Glomerular endothelial cell (primary cell): ENCODE measurements around the gene ARHGEF12. TPM values are rescaled to one million over a fixed set of nuclear protein-coding genes. Genes with fewer than 3 reads are reported as not detected.
A peak's percentile ranks its signal among the peaks of the same experiment; 100 is the strongest.

Source experiments
- DNase-seq: peaks from one replicate; pipeline ENCODE4 v3.0.0-alpha.2; 2011; ENCODE audit warnings: low read depth, low spot score; ENCODE audit errors: extremely low read depth
- total RNA-seq: library from RNA; depleted of rRNA; stranded (reverse); fragments of >200 nt; gene quantifications from 2 replicates; pipeline ENCODE4 v1.2.3, GENCODE V29; 2015

The ARHGEF12 gene
- total RNA-seq, 1 donor from 2014 or later, result 107 TPM

DNA sequence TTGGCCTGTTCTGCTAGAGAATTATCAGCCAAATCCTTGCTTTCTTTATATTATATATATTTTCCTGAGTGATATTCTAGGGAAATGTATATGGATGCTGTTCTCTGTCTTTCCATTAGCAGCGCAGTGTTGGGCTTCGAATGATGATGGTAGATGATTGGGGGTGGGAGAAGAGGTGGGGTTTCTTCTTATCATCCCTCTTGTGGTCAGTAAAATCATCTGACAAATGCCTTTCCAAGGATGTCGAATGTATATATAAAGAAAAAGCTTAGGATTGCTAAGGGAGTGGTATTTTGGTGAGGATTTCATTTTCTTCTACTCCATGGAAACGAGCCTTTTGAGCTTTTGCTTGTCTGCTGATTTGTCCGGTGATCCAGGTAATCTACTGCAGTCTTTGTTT lies 48.9 kb downstream of the ARHGEF12 start:
- DNase-seq, result no peak

- no peak for DNase-seq
Observed at GRCh38 chr11:120385655-120386054, 49.4 kb downstream of the ARHGEF12 start.

DNA sequence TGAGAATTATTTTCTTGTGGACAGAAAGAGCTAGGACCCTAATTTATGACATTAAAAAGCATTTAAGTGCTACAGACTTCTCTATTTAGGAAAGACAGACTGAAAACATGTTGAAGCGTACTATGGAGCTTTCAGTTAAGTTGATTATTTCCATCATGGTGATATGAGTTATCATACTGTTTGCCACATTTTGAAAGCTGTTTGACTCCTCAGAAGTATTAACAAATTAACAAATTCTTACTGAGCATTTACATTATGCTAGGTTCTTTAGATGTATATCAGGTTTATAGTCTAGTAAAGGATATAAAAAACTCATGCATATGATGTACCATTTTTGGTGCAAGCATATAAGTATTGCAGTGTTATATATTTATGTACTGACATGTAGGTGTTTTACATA lies 50.1 kb downstream of the ARHGEF12 start:
- DNase-seq, result no peak

DNA sequence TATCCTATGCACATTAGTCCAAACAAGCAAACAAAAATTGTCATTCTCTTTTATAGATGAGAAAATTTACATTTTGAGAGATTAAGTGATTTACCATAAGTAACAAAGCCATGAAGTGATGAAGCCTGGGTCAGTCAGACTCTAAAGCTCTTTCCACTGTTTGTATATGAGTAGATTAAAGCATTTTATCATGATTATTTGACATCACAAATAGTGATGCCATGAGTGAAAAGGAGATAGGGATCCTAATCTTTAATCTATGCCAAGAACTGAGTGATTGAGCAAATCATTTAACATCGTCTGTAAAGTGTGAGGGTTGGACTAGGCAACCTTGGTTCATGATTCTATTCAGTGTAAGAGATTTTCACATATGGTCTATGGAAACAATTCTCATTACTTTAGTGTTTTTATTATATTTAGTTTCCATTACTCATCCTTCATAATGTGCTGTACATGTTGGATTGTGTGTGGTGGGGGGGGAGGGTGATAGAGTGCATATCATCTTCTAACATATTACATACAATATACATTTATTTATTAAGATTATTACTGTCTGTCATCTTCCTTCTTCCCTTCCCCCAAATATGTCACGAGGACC lies 50.7 kb downstream of the ARHGEF12 start:
- no peak for DNase-seq

DNA sequence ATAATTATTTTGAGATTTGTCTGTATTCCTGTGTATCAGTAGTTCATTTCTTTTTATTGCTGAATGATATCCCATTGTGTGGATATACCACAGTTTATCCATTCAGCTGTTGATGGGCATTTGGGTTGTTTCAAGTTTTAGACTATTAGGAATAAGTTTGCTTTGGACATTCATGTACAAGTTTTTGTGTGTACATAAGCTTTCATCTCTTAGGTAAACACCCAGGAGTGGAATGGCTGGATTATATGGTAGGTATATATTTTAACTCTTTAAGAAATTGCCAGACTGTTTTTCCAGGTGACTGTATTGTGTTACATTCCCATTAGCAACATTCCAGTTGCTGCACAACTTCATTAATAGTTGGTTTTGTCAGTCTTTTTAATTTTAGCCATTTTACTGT lies 52.0 kb downstream of the ARHGEF12 start:
- DNase-seq, result no peak

- DNase-seq, result no peak
Observed at GRCh38 chr11:120389693-120390584, 53.7 kb downstream of the ARHGEF12 start.

DNA sequence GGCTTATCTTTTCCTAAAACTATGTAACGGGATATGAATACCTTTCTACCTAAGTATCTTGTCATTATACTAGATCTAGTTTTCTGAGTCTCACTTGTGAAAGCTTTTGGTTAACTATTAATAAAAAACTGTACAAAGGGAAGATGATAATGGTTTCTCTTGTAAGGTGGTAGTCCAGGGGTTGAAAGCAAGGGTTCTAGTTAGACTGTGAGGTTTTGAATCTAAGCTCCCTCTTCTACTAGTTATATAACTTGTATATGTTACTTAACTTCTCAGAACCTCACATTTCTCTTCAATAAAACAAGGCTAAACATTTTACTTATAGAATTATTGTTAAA lies 54.3 kb downstream of the ARHGEF12 start:
- no peak for DNase-seq

- no peak for DNase-seq
Observed at GRCh38 chr11:120391292-120391691, 55.1 kb downstream of the ARHGEF12 start.

DNA sequence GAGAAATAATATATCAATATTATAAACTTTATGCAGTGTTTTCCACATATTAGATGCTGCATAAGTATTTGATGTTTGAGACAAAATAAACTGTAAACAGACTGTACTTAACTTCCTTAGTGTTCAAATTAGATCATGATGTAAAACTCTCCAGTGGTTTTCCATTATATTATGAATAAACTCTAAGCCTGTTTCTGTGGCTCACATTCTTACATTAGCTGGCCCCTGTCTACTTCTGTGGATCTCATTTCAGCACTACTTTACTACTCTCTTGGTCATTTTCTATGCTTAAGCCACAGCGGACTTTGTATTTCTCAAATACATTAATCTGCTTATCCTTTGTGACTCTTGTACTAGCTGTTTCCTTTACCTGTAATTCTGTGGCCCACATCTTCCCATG lies 55.6 kb downstream of the ARHGEF12 start:
- no peak for DNase-seq

DNA sequence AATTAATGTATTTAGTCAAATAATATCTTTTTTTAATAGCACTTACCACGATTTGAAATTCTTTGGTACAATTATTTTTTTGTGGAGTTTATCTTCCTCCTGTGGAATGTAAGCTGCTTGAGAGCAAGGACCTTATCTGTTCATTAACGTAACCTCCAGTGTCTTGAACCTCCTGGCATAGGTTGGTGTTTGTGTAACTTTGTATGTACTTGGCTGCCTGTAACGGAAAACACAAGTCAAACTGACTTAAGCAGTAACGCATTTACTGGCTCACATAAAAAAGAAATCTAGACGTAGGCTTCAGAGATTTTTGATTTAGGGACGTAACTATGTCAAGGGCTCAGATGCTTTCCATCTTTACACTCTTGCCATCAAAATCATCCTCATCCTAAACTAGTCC lies 56.1 kb downstream of the ARHGEF12 start:
- no peak for DNase-seq

DNA sequence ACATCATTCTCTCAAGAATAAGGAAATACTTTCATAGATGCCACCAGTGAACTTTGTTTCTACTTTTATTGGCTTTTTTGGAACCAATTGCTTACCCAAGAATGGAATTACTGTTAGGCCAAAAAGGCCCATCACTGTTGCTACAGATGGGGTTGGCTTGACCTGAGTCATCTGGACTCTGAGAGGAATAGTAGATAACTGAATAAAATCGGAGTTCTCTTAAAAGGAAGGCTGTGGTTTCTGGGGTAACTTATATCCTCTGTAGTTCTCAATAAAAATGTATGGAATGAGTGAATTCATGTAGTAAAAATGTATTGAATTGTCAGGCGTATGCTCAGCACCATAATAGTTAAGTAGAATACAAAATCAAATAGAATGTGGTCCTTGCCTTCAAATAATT lies 56.6 kb downstream of the ARHGEF12 start:
- no peak for DNase-seq

GRCh38 chr11:120394119-120394518 lies 57.9 kb downstream of the ARHGEF12 start:
- DNase-seq, result no peak

DNA sequence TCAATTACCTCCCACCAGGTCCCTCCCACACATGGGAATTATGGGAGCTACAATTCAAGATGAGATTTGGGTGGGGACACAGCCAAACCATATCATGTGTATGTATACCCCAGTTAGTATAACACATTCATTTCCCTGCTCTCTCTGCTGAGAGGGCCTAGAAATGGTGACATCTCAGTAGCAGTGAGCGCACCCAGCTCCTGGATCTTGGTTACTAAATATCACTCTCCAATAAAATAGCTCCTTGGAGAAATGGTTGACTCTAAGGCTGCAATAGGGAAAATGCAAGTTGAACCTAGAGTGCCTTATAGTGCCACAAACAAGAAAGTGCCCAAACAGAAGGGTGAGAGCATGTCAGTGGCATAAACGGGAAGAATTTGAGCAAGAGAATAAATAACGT lies 59.6 kb downstream of the ARHGEF12 start:
- DNase-seq, result no peak

DNA sequence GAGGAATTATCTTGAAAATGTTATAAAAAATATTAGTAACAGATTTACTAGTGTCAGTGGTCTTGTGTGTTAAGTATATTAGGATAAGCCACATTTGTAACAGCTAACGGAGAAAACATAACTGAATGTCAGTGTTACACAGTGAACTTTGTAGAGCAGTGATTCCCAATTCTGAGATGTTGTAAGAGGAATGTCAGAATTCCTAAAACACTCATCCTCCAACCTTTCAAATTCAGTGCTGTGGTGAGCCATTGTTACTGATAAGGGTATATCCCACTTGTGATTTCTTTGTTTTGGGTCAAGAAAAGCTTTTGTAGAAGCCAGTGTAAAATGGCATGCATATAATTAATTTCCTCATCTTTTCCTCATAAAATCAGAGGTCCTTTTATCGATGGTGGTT lies 61.9 kb downstream of the ARHGEF12 start:
- DNase-seq, result no peak

- no peak for DNase-seq
Observed at GRCh38 chr11:120399307-120399706, 63.1 kb downstream of the ARHGEF12 start.

DNA sequence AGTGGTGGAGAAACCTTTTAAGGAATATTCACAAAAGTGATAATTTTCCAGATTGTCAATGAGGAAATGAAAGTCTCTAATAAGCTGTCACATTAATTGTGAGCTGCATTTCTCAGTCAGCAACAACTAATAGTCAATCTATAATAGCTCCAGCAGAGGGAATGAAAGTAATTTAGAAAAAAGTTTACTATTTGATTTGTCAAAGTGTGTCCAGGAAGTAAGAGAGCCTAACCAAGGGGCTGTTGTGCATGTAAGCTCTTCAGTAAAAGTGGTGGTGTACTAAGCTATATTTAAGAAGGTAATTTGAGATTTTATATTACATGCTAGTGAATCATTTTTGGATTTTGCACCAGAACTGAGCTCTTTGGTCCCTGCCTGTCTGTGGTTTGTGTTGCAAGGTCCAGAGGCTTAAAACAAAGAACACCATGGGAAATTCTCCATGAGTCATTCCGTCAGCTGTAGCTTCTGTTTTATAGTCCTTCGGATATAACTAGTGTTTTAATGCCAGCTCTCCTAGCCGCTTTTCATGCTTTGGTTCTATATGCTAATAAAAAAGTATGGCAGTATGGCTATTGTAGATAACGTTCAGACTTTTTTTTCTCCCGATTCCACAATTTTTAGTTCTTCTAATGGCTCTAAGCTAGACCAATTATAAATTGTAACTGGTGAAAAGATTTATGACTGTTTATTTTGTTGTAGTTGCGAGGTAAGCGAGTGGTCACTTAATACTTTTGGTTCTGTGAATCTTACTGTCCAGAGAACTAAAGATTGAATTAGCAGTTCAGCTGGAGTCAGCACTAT lies 64.6 kb downstream of the ARHGEF12 start:
- peak; percentile 85 for DNase-seq

DNA sequence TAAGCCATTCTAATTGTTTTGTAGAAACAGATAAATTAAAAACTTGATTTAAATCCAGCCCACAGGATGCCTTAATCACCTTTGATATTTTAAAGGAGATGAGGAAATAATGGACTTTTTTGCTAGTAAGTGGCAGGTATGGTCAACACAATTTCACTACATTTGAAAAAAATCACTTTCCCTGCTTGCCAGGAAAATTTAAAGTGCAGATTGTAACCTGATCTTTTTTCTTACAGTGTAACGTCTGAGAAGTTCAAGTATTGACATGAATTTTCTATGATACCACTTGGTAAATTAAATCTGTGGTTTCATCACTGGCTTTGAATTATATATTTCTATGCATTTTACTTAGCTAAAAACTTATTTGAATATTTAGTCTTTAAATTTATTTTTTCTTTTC lies 65.3 kb downstream of the ARHGEF12 start:
- no peak for DNase-seq

GRCh38 chr11:120403966-120404365 lies 67.8 kb downstream of the ARHGEF12 start:
- DNase-seq, result no peak

GRCh38 chr11:120404495-120404894 lies 68.3 kb downstream of the ARHGEF12 start:
- peak; percentile 68 for DNase-seq

DNA sequence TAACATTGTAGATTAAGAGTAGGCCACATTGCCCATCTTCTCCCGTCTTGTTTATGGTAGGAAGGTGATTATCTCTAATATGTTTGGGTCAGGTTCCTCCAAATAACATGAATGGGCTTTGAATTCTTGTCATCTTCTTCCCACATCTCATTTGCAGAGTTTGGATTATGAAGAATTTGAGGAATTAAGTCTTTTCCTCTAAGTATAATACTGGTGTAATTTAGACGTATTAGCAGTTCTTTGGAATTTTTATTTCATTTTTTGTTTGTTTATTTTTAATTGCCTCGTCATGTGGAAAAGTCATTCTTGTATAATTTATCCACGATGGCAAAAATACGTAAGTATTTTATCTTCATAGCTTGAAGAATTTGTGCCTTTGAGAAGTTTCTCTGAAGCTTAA lies 73.4 kb downstream of the ARHGEF12 start:
- DNase-seq, result no peak

DNA sequence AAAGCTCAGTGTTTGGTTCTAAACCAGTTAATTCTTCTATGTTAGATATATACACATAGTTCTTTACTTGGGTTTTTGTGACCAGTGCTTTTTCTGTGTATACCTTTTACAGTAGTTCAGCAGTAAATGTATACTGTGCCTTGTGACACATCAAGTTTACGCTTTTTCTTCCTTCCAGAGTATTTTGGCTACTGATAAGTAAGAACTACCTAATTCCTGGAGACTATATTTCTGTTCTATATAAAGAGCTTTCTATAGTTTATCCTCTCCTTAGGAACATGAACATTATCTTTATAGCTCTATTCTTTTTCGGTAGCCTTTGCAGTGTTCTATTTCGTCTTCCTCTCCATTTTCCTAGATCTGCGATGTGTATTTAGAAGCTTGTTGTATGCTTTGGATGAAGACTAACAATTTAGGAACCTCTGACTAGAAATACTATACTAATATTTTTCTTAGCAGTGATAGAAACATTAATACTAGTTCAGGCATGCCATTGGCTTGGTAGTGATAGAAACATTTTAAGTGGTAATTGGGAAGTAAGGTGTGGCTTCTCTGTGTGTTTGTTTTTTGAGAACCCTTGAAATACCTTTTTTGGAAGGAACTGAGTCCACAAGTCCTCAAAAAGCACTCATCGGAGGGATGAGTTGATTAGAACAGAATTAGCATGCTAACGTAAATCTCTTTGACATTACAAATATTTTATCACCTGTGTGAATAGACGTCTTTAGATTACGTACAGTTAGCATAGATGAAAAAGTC lies 74.6 kb downstream of the ARHGEF12 start:
- DNase-seq, result no peak
